HG02870 (cell line): ENCODE data around the gene PAAF1.

Source experiments
- ATAC-seq: cut with Tn5 transposase; IDR thresholded peaks from one replicate; pipeline ENCODE4 v1.9.1; 2021; ENCODE audit warnings: mild to moderate bottlenecking, moderate library complexity; ENCODE audit not compliant: unreplicated experiment

PAAF1 gene

DNA sequence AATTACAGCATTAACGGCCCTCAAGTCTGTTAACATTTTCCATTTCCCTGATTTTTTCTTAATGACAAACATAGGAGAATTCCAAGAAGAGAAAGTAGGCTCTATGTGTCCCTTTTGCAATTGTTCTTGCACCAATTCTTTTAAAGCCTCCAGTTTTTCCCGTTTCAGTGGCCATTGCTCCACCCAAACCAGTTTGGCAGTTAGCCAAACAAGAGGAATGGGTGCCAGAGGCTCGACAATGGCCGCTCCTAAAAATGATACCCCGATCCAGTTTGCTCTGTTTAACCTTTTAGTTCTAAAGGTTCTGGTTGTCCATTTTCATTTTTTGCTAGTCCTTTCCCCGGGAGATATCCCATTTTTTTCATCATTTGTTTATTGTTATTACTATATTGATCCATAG is 67.3 kb downstream of the PAAF1 start:
- no peak for ATAC-seq

DNA sequence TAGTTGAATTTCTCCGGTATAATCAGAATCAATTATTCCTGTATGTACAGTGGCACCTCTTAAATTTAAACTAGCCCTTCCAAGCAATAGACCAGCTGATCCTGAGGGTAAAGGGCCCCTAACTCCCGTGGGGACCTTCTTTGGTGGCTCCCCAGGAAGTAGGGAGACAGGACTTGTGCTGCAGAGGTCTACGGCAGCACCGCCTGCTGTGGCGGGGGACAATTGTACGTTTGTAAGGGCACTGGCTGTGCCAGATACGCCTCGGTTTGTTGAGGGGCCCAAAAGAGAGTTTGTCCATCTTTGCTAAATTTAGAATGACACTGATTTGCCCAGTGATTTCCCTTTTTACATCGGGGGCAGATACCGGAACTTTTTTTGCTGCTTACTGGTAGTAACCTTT is 68.1 kb downstream of the PAAF1 start:
- ATAC-seq: no peak

DNA sequence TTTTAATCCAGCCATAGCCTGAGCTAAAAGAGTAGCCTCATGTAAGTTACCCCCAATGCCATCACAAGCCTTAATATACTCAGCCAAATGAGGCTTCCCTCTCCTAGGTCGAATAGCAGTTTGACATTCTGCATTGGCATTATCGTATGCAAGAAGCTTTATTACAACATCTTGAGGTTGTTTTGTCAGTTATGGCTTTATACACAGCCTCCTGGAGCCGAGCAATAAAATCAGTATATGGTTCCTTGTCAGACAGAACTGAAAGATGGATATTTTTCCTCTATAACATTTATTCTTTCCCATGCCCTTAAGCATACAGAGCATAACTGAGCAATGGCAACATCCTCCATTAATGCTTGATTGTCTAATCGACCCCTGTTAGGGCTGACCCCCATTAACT is 68.6 kb downstream of the PAAF1 start:
- ATAC-seq: no peak

DNA sequence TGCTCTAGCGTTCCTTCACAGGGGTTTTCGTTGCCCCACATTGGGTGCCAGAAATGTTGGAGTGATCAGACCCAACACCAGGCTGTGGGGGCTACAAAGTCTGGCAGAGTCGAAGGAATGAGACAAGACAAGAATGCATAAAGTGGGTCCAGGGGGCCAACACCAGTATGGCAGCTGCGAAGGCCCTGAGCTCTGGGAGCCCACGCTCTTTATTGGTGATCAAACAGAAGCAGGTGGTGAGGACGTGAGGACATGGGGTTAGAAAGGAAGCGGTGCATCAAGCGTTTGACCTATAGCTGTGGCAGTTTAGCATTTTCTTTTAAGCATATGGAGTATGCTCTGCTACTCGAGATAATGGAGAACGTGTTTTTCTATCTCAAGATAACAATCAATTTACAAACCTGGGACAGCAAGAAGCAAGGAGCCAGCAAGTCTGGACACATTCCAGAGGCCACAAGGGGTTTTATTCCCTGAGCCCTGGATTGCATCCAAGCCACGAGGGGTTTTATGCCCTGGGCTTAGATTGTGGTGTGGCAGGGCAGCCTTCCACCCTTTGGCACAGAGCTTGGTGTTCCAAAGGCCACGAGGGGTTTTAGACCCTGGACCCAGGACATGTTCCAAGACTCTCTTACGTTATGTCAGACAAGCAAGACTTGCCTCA is 70.1 kb downstream of the PAAF1 start:
- ATAC-seq: no peak

DNA sequence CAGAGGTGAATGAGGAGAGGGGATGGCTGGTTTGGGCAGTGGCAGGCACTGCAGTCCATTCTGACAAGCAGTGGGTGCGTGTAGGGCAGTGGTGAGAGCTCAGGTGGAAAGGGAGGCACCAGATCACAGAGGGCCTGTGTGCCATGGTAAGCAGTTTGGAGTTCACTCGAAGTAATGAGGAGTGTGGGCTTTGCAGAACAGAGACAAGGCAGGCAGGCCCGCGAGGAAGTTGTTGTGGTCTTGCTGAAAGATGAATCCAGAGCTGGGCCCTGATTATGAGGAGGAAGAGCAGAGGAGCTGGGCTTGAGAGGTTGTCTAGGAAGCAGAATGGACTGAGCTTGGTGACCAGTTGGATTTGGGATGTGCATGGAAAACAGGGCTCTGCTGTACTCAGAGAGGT is 72.4 kb downstream of the PAAF1 start:
- ATAC-seq: no peak

DNA sequence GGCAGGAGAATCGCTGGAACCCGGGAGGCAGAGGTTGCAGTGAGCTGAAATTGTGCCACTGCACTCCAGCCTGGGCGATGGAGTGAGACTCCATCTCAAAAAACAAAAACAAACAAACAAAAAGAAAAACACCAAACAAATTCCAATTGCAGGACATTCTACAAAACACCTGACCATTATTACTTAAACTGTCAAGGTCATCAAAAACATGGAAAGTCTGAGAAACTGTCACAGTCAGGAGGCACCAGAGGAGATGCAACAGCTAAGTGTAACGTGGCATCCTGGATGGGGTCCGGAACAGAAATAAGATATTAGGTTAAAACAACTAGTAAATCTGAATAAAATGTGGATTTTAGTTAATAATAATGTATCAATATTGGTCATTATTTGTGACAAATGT is 73.1 kb downstream of the PAAF1 start:
- no peak for ATAC-seq

DNA sequence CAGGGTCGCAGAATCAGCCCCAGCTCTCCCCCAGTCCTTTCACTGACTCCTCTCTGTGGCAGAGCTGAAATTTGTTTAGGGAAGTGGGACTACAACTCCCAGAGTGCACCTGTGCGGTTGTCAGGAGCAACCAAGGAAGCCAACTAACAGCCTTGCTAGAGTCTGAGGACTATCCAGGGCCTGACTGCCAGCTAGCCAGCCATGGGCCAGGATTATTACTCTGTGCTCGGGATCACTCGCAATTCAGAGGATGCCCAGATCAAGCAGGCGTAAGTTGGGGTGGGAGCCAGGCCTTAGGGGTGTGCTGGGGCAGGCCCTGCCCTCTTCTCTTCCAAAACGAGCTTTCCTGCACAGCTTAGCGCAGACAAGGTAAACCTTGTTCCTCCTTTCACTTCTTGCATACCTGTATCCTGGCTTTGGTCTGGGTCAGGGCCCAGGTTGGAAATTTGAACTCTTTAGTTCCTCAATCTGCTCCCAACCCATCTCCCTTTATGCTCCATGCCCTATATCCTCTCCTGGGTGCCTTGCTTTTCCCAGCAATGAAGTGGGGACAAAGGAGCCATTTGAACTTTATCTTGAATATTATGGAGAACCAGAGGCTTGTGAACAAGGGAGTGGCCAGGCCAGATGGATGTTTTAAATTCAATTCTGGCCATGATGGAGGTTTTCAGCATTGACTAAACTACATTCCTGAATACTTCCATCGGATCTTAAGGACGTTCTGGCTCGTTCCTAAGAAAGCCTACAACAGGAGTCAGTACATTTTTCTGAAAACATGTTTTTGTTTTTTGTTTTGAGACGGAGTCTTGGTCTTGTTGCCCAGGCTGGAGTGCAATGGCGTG is 74.3 kb downstream of the PAAF1 start, which contains the start of gene DNAJB13:
Gene DNAJB13, plus strand, starts transcription at position 158 of the 842 bp plus-strand sequence. Its CDS starts 44 bp downstream, at position 202.
- peak; percentile 78 for ATAC-seq

DNA sequence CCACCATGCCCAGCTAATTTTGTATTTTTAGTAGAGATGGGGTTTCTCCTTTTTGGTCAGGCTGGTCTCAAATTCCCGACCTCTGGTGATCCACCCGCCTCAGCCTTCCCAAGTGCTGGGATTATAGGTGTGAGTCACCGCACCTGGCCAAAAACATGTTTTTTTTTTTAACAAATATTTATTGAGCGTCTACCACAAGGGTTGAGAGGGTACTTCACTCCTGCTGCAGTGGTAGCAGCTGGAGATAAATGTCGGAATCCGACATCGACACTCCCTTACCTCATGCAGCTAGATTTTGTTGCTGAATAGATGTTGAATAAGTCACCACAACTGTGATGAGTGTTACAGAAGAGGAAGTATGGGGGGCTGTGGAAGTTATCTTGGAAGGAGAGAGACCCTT is 75.0 kb downstream of the PAAF1 start:
- no peak for ATAC-seq

DNA sequence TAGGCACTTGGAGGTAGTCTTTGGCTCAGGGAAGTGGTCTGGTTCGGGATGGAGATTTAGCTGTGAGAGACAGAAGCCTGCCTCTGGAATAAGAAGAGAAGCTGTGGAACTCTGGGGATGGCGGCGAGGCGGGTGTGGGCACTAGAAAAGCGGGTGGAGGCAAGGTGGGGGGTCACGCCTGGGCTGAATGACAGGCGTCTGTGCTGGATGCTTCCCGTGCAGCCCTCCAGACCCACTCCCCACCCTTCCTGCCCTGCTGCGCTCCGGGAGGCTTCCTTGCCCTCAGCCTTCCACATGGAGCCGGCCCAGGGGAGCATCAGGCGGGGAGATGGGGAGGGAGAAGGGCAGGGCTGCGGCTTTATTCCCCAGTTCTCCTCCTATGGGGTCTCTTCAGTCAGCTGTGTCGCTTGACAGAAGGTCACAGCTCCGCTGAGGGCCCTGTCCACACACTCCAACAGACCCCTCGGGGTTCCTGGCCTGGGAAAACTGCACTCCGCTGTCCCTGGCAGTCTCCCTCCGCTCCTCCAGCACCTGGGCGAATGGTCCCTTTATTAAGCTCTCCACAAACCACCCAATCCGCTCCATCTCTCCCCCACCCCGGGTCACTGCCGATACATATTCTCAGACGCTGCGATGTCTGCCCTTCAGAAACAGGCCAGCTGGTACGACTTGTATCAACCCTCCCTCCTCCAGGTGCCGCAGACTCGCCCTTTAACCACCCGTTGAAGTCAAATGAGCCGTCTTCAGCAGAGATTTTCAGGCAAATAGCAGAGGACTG is 80.3 kb downstream of the PAAF1 start:
- no peak for ATAC-seq

DNA sequence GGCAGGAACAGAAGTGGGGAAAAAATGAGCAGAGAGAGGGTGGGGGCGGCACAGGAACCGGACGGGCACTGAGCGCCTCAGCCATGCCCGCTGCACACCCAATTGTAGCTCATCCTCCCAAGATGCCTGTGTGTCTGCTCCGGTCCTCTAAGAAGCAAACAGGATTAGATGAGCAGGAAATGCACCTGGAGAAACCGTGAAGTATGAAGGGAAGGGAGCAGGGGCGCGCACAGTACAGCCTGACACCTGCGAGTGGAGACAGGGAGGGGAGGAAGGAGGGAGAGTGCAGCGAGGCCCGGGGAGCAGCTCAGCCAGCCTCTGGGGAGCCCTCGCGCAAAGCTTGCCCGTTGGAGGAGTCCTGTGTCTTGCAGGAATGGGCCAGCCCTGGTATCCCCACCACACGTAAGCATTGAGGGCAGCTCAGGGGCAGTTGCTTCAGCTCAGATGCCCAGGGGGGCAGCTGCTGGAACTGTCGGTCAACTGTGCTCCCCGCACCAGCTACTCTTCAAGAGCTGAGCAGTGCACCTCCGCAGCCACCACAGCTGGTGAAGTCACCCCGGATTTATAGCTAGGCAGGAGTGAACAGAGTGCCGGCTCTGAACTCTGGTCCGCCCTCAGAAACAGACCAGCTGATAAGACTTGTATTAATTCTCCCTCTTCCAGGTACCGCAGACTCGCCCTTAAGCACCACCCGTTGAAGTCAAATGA is 81.0 kb downstream of the PAAF1 start:
- no peak for ATAC-seq

DNA sequence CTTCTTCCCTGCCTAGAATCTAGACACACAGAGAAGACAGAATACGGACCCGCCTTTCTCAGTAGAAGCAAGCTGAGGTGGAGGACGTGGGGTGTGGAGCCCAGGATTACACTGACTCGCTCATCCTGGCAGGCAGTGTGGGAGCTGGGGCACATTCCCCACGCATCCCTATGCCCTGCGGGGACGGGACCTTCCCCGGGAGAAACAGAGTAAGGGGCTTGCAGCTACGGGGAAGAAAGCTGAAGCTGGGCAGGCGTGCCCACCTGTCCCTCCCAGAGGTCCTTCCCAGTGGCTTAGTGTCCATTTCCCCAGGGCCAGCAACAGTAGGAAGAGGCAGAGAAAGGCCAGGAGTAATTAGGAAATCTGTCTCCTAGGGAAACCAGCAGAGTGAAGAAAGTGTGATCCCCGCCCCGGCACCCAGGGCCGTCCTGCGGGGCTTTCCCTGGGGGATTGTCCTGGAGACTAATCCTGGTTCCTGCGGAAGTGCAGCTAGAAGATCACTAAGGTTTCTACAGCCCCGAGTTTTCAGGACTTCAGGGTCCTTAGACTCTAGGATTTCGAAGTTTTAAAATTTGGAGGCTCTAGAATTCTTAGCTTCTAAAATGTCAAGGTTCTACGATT is 81.8 kb downstream of the PAAF1 start:
- ATAC-seq: no peak

DNA sequence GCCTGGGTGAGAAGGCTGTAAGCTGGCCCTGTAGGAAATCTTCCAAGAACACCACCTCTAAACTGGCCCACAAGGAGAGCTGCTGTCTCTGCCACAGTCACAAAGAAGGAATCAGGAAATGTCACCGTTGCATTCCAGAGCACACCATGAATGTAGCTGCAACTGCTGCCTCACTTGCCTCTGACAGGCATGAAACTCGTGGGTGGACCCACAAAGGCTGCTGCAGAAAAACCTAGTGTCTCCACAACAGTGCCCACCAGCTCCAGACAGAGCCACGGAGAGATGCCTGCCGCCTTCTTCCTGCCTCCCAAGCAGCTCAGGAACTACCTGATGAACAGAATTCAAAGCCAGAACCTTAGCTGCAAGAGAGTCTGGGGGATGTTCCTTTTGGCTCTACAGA is 84.5 kb downstream of the PAAF1 start:
- ATAC-seq: no peak

DNA sequence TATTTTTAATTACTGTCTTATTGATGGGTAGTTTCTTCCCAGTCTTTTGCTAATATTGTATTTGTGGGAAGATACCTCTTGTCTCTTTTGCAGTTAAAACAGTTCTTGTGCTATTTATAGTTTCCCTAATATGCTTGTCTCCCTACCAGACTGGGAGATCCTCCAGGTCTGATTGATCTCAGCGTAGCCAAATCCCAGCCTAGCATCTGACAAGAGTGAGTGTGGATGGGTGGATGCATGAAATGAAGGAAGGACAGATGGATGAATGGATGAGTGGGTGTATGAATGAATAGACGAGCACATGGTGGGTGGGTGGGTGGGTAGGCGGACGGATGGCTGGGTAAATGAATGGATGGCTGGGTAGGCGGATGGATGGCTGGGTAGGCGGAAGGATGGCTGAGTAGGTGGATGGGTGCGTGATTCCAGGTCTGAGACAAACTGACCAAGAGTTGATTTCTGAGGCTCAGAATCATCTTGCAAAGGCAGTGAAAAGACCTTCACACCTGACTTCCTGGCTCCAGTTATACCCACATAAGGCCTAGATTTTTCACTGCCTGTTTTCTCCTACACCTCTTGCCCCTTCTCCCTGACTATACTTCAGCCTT is 85.4 kb downstream of the PAAF1 start:
- ATAC-seq: no peak

DNA sequence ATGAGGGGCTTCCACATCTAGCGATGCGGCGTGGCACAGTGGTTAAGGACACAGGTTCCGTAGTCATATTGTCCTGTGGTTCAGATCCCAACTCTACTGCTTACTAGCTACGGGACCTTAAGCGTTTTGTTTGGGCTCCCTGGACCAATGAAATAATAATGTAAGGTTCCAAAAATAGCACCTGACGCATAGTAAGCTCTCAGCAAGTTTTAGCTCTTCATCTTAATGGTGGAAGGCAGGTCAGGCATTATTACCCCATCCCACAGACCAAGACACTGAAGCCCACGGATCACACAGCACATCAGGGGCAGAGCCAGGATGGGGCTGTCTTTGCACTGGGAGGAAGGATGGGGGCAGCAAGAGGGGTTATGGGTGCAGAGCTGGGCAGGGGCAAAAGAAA is 87.1 kb downstream of the PAAF1 start:
- ATAC-seq: no peak

DNA sequence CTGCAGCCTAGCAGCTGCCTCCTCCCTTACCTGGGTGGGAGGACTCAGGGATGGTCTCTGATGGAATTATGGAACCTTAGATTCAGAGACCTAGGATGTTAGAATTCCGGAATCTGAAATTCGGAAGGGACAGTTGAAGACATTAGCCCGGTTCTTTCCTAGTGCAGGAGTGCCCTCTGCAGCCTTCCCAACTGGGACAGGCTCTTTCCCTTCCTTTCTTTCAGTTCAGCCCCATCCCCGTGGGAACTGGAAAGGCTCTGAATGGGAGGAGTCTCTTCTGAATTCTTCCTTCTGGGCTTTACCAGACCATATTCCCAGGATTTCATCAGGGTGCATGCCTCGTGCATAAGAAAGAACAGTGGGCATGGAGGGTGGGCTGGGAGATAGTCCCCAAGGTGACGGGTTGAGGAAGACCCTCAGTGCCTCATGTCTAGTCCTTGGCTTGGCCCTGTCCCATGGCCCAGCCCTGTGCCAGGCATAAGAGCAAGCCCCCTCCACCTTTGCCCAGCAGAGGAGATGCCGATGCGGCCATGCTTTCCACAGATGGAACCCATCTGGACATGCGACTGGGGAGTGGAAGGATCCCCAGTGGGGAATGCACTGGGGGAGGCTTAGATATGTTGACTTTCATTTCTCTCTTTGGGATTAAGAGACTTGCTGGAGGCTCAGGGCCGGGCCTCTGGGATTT is 88.4 kb downstream of the PAAF1 start:
- no peak for ATAC-seq

DNA sequence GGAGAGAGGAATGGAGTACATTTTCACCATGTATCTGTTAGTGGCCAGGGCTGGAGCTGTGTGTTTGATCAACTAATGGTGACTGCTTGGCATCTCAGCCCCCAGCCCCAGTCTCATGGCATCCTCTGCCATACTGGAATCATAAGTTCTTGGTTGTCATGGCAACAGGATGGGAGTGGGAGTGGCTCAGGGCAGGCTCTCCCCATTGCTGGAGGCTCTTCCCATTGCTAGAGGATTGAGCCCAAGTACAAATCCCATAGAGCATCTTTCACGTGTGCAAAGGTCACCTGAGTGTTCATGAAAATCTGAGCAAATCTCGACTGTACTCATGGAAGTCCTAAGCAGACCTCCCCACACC is 88.9 kb downstream of the PAAF1 start:
- no peak for ATAC-seq

DNA sequence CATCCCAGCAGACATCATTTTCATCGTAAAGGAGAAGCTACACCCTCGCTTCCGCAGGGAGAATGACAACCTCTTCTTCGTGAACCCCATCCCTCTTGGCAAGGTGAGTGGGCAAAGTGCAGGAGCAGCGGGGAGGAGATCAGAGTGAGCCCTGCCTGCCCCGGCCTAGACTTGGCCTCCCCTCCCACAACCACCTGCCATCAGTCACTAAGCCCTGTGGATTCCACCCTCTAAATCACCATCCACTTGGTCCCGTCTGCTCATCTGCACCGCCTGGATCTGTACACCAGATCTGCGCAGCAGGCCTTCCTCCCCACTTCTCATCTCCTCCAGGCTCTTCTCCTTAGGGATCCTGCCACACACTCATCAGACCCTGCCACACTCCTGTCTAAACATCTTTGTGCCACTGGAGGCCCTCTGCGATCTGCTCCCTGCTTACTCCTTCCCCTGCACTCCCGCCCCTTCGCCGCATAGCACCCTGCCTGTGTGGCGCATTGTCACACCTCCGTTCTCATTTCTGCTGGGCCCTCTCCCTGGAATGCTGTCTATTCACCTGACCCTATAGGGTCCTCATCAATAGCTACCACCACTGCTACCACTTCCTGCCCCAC is 91.7 kb downstream of the PAAF1 start:
- ATAC-seq: no peak

DNA sequence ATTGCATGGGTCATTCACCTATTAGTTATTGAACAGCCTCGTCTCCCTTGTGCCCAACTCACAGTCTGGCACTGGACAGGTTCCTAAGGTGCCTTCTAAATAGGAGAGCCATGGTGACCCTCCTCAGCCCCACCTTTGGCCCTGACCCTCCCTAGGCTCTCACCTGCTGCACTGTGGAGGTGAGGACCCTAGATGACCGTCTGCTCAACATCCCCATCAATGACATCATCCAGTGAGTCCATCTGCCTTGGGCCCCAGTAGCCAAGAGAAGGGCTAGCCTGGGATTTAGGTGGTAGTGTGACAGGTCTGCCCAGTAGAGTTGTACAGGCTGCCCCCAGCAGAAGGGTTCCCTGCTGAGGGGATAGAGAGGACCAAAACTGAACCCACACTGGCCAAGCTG is 92.3 kb downstream of the PAAF1 start:
- ATAC-seq: no peak
